Measurements from ENCODE around the gene CRYGS. TPM values are rescaled to one million over a fixed set of nuclear protein-coding genes. Genes with fewer than 3 reads are reported as not detected.

The CRYGS gene
- total and polyA plus RNA-seq, 2 donors (not counting 1 experiment from before 2014, with no cell fraction given) = 3.6 to 10.9 TPM

GRCh38 chr3:186530415-186530814, 13.8 kb downstream of the CRYGS start:
- H3K4me3 Mint-ChIP-seq = no peak overlapping the region
- DNase-seq (no peak), ATAC-seq (ENCODE audit: low read depth) (no peak)
- no peak overlapping the region for H3K9ac ChIP-seq (ENCODE audit: low read length)
- H3K79me2 ChIP-seq (ENCODE audit: control insufficient read depth, insufficient read depth, low read length) = no peaks in the 10 kb centered on the region
- H3K4me2 ChIP-seq (replicated peaks; ENCODE audit: low read depth, low read length, poor library complexity, severe bottlenecking) = no peak overlapping the region
- no peak overlapping the region for H3K27ac ChIP-seq (ENCODE audit: low read length in 2 of 2)
- no peaks in the 10 kb centered on the region for H4K20me1 ChIP-seq (ENCODE audit: control insufficient read depth, insufficient read depth, low read length, poor library complexity, severe bottlenecking)
- TF ChIP-seq EZH2 (IDR thresholded peaks at IDR 0.05; ENCODE audit: borderline replicate concordance, insufficient read depth, low read depth, low read length, poor library complexity, severe bottlenecking) (no peak), CTCF (IDR thresholded peaks at IDR 0.05) (no peak)
- no peak overlapping the region for H3K4me3 ChIP-seq (ENCODE audit: control extremely low read depth in 1 of 5, extremely low read depth in 1 of 5, insufficient read depth in 1 of 5, low read depth in 2 of 5, low read length in 4 of 5)
- intact Hi-C loops (cut with micrococcal nuclease) = loop anchor here (5.0 kb wide), 1 partner anchor 168 kb away; the partner anchor contains the start of gene DGKG
- H2AFZ ChIP-seq (ENCODE audit: insufficient read depth, low read depth, low read length, poor library complexity, severe bottlenecking) = no peak overlapping the region
- H3K27me3 ChIP-seq (replicated peaks in 1 of 4; ENCODE audit: control extremely low read depth in 1 of 4, control insufficient read depth in 3 of 4, insufficient read depth in 4 of 4, low read length in 3 of 4) = peaks cover 0 to 2% (median 0%) of the 10 kb centered on the region in 4 experiments
- H3K27me3 Mint-ChIP-seq = no peaks in the 10 kb centered on the region
- peak overlapping the region; percentile 18 for H3K27ac Mint-ChIP-seq
- H3K4me1 ChIP-seq (ENCODE audit: control insufficient read depth in 2 of 2, insufficient read depth in 2 of 2, low read length in 2 of 2) = peaks cover 79 to 85% of the 10 kb centered on the region in 2 donors
- no peaks in the 10 kb centered on the region for H3K36me3 ChIP-seq (replicated peaks in 1 of 2; ENCODE audit: control extremely low read depth in 1 of 2, control insufficient read depth in 1 of 2, extremely low read depth in 1 of 2, insufficient read depth in 2 of 2, low read length in 1 of 2)
- peaks cover 0 to 5% (median 2%) of the 10 kb centered on the region in 3 donors for H3K9me3 ChIP-seq (ENCODE audit: control extremely low read depth in 1 of 3, control insufficient read depth in 2 of 3, insufficient read depth in 1 of 3, low read length in 2 of 3)
- CTCF ChIA-PET = interaction anchor here (0.6 to 2.6 kb wide), 4 partner anchors 10 to 275 kb away, joined by 4 to 27 read pairs (median 4); no protein-coding TSS in a partner anchor
- POLR2A ChIA-PET = no interaction called here
- H3K9me3 Mint-ChIP-seq (ENCODE audit: insufficient read depth) = no peaks in the 10 kb centered on the region
- H3K4me1 Mint-ChIP-seq = peaks cover 90% of the 10 kb centered on the region

GRCh38 chr3:186529201-186529999, 14.8 kb downstream of the CRYGS start:
- POLR2A ChIA-PET = no interaction called here
- 57% methylated on average over 10 of the region's 11 CpGs for WGBS (ENCODE audit: insufficient coverage)
- no peak overlapping the region for H3K4me3 ChIP-seq (ENCODE audit: control extremely low read depth in 1 of 5, extremely low read depth in 1 of 5, insufficient read depth in 1 of 5, low read depth in 2 of 5, low read length in 4 of 5)
- intact Hi-C loops (cut with micrococcal nuclease) = no loop called here
- ATAC-seq (ENCODE audit: low read depth) (no peak), DNase-seq (peak; percentile 61)
- Mint-ChIP-seq H3K4me1 (peaks cover 88% of the 10 kb centered on the region), H3K9me3 (ENCODE audit: insufficient read depth) (no peaks in the 10 kb centered on the region), H3K27me3 (no peaks in the 10 kb centered on the region), H3K4me3 (peak overlapping the region; percentile 0), H3K27ac (peak overlapping the region; percentile 34)
- no peaks in the 10 kb centered on the region for H3K79me2 ChIP-seq (ENCODE audit: control insufficient read depth, insufficient read depth, low read length)
- no peaks in the 10 kb centered on the region for H3K36me3 ChIP-seq (replicated peaks in 1 of 2; ENCODE audit: control extremely low read depth in 1 of 2, control insufficient read depth in 1 of 2, extremely low read depth in 1 of 2, insufficient read depth in 2 of 2, low read length in 1 of 2)
- H3K9ac ChIP-seq (ENCODE audit: low read length) = no peak overlapping the region
- H3K4me1 ChIP-seq (ENCODE audit: control insufficient read depth in 2 of 2, insufficient read depth in 2 of 2, low read length in 2 of 2) = peaks cover 76 to 84% of the 10 kb centered on the region in 2 donors
- H3K4me2 ChIP-seq (replicated peaks; ENCODE audit: low read depth, low read length, poor library complexity, severe bottlenecking) = peak overlapping the region; percentile 31
- peak overlapping the region in 1 of 2 donors; percentile 61 for H3K27ac ChIP-seq (ENCODE audit: low read length in 2 of 2)
- peaks cover 0 to 2% (median 0%) of the 10 kb centered on the region in 4 experiments for H3K27me3 ChIP-seq (replicated peaks in 1 of 4; ENCODE audit: control extremely low read depth in 1 of 4, control insufficient read depth in 3 of 4, insufficient read depth in 4 of 4, low read length in 3 of 4)
- CTCF ChIA-PET = interaction anchor here (0.6 to 2.8 kb wide), 13 partner anchors 10 to 586 kb away, joined by 3 to 27 read pairs (median 5); partner anchors contain the start of gene TBCCD1
- H3K9me3 ChIP-seq (ENCODE audit: control extremely low read depth in 1 of 3, control insufficient read depth in 2 of 3, insufficient read depth in 1 of 3, low read length in 2 of 3) = peaks cover 0 to 5% (median 2%) of the 10 kb centered on the region in 3 donors
- no peak overlapping the region for H2AFZ ChIP-seq (ENCODE audit: insufficient read depth, low read depth, low read length, poor library complexity, severe bottlenecking)
- no peaks in the 10 kb centered on the region for H4K20me1 ChIP-seq (ENCODE audit: control insufficient read depth, insufficient read depth, low read length, poor library complexity, severe bottlenecking)
- TF ChIP-seq CTCF (IDR thresholded peaks at IDR 0.05) (peak; percentile 23), EZH2 (IDR thresholded peaks at IDR 0.05; ENCODE audit: borderline replicate concordance, insufficient read depth, low read depth, low read length, poor library complexity, severe bottlenecking) (no peak)
